GM12865 (cell line): ENCODE measurements around the gene CFI.

Source experiments
- DNase-seq: peaks from one replicate; pipeline ENCODE4 v3.0.0; 2010; ENCODE audit warnings: low read depth
- H3K4me3 ChIP-seq: 2 replicates; pipeline ENCODE4 v1.5.1; 2011; ENCODE audit warnings: mild to moderate bottlenecking, low read depth, low read length, control low read depth
- TF ChIP-seq, protein P1 (sequence below): IDR thresholded peaks from 2 replicates; pipeline ENCODE4 v1.5.1; 2011; ENCODE audit warnings: low read length, control low read depth, low read depth, inconsistent platforms; ENCODE audit not compliant: insufficient read depth; ENCODE audit errors: missing control alignments

The CFI gene

DNA sequence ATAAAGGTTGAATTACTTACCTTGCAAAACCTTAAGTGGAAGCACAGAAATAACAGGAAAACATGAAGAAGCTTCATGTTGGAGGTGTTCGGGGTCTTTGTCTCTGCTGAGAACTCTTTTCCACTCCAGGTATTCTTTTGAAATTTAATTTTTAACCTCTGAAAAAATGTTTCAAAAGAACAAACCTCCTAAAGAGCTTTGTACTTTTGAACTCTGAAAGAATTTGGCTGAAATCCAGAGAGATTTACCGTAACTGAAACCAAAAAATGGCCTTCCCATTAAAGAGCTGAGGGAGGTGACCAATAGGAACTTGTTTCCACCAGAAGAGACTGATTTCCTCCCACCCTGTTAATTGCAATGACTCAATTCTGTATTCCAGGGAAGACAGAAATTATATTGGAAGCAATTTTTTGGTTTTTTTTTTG, at the start of gene CFI:
TSS of gene CFI (minus strand) at position 105 of the 425 bp plus-strand sequence. CDS start at position 77, 28 bp downstream.
- TF ChIP-seq, protein P1, sequence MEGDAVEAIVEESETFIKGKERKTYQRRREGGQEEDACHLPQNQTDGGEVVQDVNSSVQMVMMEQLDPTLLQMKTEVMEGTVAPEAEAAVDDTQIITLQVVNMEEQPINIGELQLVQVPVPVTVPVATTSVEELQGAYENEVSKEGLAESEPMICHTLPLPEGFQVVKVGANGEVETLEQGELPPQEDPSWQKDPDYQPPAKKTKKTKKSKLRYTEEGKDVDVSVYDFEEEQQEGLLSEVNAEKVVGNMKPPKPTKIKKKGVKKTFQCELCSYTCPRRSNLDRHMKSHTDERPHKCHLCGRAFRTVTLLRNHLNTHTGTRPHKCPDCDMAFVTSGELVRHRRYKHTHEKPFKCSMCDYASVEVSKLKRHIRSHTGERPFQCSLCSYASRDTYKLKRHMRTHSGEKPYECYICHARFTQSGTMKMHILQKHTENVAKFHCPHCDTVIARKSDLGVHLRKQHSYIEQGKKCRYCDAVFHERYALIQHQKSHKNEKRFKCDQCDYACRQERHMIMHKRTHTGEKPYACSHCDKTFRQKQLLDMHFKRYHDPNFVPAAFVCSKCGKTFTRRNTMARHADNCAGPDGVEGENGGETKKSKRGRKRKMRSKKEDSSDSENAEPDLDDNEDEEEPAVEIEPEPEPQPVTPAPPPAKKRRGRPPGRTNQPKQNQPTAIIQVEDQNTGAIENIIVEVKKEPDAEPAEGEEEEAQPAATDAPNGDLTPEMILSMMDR: no peak
- H3K4me3 ChIP-seq: no peak within 1 kb of the TSS
- no peak for DNase-seq

DNA sequence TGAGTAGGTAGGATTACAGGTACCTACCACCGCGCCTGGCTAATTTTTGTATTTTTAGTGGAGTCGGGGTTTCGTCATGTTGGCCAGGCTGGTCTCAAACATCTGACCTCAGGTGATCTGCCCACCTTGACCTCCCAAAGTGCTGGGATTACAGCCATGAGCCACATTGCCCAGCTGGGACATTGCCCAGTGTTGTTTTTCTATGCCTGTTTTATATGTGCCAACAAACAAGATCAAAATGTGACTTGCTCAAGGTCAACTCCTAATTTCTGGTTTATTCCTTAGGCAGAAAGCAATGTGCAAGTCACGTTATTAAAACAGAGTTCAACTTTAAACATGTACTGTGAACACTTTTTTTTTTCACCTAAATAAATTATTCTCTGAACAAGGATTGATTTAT, 48.8 kb upstream of the CFI start:
- DNase-seq: no peak
- no peak overlapping the region for H3K4me3 ChIP-seq
- TF ChIP-seq, protein P1: no peak

DNA sequence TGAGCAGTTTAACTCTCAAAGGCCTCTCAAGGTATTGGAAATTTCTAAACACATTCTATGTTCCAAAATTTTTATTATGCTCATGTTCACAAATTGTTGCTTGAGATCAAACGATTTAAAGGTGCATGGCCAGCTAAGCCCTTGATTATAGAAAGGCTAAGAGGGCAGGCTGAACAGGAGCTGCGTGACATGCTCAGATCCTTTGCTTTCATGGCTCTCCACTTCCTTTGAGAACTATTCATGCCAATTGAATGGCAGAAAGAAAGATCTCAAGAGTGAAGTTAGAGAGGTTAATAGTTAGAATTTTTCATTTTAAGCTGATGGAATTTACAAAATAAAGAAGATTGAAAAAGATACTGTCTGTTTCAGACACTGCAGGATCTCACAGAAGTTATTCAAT, 46.7 kb upstream of the CFI start:
- DNase-seq: no peak
- H3K4me3 ChIP-seq: no peak overlapping the region
- TF ChIP-seq, protein P1: no peak

DNA sequence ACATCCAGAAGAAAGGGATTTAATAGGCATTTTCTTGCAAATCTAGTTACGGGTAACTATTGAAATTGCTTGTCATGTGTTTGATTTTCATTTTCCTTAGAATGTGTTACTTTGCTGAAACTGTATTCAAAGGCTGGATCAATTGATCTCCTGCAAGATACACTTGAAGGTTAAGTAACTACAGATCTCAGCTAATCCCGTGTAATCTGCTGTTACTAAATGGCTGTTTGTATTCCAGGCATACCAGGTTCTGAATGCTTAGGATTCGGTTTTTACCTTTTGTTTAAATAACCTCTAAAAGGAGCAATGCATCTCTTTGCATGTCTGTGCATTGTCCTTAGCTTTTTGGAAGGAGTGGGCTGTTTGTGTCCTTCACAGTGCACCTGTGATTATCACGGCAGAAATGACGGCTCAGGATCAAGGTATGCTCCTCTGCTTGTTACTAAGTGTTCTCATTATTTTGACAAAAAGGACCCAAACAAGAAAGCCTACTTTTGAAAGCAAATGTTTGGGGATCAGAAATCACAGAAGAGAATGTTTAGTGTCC, 46.2 kb upstream of the CFI start, which contains the start of gene LRIT3:
TSS of gene LRIT3 (plus strand) at position 212 of the 547 bp plus-strand sequence. CDS start at position 307, 95 bp downstream.
- no peak for DNase-seq
- no peak within 1 kb of the TSS for H3K4me3 ChIP-seq
- TF ChIP-seq, protein P1: no peak

DNA sequence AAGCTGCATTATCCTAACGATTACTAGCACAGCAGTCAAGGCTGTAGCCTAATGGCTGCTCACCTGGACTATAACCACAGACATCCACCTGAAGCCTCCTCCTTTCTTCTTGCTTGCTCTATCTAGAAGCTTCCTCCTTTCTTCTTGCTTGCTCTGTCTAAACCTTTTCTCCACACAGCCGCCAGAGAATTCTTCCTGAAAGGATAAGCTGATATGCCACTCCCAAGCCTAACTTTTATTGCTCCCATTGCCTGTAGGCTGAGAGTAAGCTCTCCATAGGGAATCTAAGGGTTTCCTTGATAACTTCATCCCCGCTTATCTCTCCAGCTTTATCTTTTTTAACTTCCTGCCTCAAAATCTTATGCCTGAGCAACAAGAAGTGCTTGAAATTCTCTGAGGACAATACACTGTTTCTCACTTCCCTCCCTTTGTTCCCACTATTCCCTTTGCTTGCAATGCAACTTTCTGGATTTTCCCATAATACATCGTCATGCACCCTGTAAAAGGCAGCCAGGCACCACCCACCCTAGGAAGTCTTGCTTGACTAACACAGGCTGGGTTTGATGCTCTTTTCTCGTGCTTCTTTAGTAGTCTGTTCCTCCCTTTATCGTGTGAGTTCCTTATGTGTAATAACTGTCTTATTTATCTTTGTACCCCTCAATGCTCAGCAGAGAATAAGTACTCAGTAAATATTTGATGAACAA, 44.7 kb upstream of the CFI start:
- H3K4me3 ChIP-seq: no peak overlapping the region
- no peak for DNase-seq
- TF ChIP-seq, protein P1: no peak

DNA sequence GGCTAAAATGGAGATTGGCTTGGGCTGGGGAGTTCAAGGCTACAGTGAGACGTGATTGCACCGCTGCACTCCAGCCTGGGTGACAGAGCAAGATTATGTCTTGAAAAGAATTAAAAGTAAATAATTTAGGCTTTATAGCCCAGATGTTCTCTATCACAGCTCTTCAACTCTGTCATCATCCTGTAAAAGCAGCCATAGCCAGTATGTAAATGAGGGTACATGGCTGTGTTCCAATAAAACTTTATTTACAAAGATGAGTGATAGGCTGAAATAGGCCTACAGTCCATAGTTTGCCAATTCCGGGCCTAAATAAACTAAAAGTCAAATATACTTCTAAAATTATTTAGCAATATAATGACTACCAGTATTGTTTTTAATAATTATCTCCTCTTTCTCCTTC, 35.2 kb upstream of the CFI start:
- H3K4me3 ChIP-seq: no peak overlapping the region
- no peak for DNase-seq
- TF ChIP-seq, protein P1: no peak
